Right cardiac atrium (tissue), 5 donors: ENCODE results near the gene HPS4. TPM values are rescaled to one million over a fixed set of nuclear protein-coding genes. Genes with fewer than 3 reads are reported as not detected.

Source experiments
- ATAC-seq, 2 donors: fragments of 200-7000 bp; cut with Tn5 transposase; one replicate each; pipeline versions ENCODE4 v1.8.0 to v1.9.1; 2020; ENCODE audit warnings: moderate library complexity in 2 of 2, mild to moderate bottlenecking in 1 of 2
- DNase-seq, 3 donors: peaks; one replicate each; pipeline ENCODE4 v3.0.0-alpha.2; 2020
- H3K27ac ChIP-seq: one replicate; pipeline ENCODE4 v1.5.1; 2013; ENCODE audit warnings: mild to moderate bottlenecking, low read length, control low read depth, moderate library complexity
- H3K27me3 ChIP-seq: one replicate; pipeline ENCODE4 v1.6.1; 2013; ENCODE audit not compliant: control insufficient read depth, insufficient read depth
- H3K4me1 ChIP-seq: one replicate; pipeline ENCODE4 v1.6.1; 2013; ENCODE audit warnings: low read length; ENCODE audit not compliant: control insufficient read depth, insufficient read depth
- H3K4me3 ChIP-seq: one replicate; pipeline ENCODE4 v1.5.1; 2013; ENCODE audit warnings: low read length, control low read depth
- H3K9me3 ChIP-seq: one replicate; pipeline ENCODE4 v1.6.1; 2013; ENCODE audit warnings: low read length; ENCODE audit not compliant: control insufficient read depth
- WGBS: extraction: QIAGEN DNeasy Blood & Tissue Kit; methylation state at CpG from one replicate; pipeline ENCODE4 v1.1.7; 2013; 5-methylcytosine and 5-hydroxymethylcytosine counted together
- intact Hi-C, 4 donors: fragments of 100-400 bp; cut with DNase I; formaldehyde crosslinking; loops; one replicate each; pipeline versions ENCODE4 v1.11.0 to v1.14.0; 2022 to 2023
- polyA plus RNA-seq: library from polyadenylated mRNA; stranded (reverse); fragments of 200-250 nt; gene quantifications from one replicate; pipeline ENCODE4 v1.2.3, GENCODE V29; 2013
- total RNA-seq, 4 donors: library from RNA; stranded (reverse); fragmentation: NEBNext Ultra II Directional; extraction: Animal tissue kit (Norgen Biotek cat#: 25700); gene quantifications; one replicate each; pipeline ENCODE4 v1.2.1, GENCODE V29; 2021
- donor health status: healthy with polysubstance abuse.
- donor health status: DM: no; HTN: yes; CAD: no.
- donor health status: DM: no; HTN: no; CAD: no.
- donor health status: DM: no; HTN: yes; CAD: no; lungs with severe emphysema.
- donor health status: DM: yes; HTN: yes; CAD: no.

Gene HPS4
- total and polyA plus RNA-seq, 5 donors = 7.4 to 14.0 (median 12.0) TPM

DNA sequence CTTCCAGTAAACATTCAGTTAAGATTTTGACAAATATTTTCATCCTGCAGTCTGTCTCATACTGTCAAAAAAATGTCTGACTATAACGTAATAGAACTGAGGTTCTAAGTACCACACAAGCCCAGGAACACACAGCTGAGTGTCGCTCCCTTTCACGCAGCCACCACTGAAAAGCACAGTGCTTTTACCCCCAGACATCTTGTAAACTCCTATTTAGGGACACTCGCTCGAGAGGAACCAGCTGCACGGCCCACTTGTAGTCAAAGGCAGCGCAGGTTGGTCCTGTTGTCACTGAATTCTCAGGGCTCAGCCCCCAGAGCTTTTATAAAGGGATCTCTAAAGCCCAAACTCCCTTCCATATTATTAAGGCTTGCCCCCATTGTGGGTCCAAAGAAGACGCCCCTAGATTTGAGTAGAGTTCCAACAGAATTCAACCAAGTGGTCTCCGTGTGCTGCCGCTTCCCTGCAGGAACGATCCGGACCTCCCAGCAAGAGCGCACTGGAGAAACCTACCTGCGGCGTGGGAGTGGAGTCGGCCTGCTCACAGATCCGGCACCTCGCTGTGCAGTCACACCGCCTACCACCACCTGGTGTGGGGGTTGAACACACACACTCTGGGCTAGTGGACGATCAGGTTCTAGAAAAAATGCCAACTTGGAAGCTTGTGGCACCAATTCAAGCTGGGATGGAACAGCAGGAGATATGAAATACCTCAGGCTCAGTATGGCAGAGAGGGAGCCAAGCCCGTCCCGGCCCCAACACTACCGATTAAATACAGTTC is 31.2 kb downstream of the HPS4 start:
- intact Hi-C loops = no loop called here
- WGBS = 94% methylated on average over 23 of the region's 23 CpGs
- no peak overlapping the region for H3K4me3 ChIP-seq

DNA sequence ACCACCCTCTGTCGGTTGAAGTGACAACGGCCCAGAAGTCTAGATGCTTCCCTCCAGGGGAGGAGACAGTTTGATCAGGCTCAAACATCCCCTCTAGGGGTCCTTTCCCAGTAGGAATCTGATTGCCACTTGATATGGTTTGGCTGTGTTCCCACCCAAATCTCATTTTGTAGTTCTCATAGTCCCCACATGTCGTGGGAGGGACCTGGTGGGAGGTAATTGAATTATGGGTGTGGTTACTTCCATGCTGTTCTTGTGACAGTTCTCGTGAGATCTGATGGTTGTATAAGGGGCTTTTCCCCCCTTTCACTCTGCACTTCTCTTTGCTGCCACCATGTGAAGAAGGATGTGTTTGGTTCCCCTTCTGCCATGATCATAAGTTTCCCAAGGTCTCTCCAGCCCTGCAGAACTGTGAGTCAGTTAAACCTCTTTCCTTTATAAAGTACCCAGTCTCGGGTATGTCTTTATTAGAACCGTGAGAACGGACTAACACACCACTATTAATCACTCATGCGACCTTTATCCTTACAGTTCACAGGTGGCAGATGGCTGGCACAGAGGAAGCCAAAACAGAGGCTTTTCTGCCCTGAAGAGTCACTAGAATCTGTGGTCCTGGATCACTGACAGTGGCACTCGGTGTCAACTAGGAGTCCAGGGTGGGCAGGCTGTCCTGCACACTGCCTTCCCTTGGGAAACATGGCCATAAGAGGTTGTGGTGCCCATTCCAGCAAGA is 33.0 kb downstream of the HPS4 start:
- ATAC-seq = no peak

More for the DNA sequence above, 31.2 kb downstream of the HPS4 start:
- H3K27ac ChIP-seq = no peak overlapping the region
- no peaks in the 10 kb centered on the region for H3K27me3 ChIP-seq
- DNase-seq = no peak
- ATAC-seq = no peak
- H3K9me3 ChIP-seq = no peaks in the 10 kb centered on the region
- H3K4me1 ChIP-seq = no peaks in the 10 kb centered on the region

DNA sequence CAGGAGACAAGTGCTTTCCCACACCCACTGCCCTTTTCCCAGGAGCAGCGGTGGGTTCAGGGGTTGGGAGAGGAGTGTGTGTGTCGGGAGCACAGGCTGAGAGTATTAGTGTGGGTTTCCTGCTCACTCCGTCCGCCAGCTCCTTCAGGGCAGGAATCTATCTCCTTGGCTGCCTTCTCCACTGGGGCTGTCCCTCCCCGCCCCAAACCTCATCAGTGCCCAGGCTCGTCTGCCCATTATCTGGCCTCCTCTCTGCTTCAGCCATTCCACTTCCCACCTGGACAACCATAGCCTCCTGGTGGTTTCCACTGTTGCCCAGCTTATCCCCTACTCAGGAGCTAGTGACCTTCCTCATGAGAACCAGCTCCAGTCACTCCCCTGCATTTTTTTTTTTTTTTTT is 34.6 kb downstream of the HPS4 start:
- no peak for DNase-seq
- H3K4me1 ChIP-seq = peaks cover 1% of the 10 kb centered on the region
- no peak overlapping the region for H3K27ac ChIP-seq
- ATAC-seq = peak in 1 of 2 donors; percentile 13
- H3K9me3 ChIP-seq = no peaks in the 10 kb centered on the region
- H3K4me3 ChIP-seq = no peak overlapping the region
- 42% methylated on average over 6 of the region's 6 CpGs for WGBS
- no peaks in the 10 kb centered on the region for H3K27me3 ChIP-seq
- intact Hi-C loops = no loop called here

More for the DNA sequence above, 33.0 kb downstream of the HPS4 start:
- H3K27me3 ChIP-seq = no peaks in the 10 kb centered on the region
- no peaks in the 10 kb centered on the region for H3K9me3 ChIP-seq
- H3K4me3 ChIP-seq = no peak overlapping the region
- H3K4me1 ChIP-seq = no peaks in the 10 kb centered on the region
- DNase-seq = no peak
- intact Hi-C loops = no loop called here
- 81% methylated on average over 9 of the region's 9 CpGs for WGBS
- no peak overlapping the region for H3K27ac ChIP-seq

DNA sequence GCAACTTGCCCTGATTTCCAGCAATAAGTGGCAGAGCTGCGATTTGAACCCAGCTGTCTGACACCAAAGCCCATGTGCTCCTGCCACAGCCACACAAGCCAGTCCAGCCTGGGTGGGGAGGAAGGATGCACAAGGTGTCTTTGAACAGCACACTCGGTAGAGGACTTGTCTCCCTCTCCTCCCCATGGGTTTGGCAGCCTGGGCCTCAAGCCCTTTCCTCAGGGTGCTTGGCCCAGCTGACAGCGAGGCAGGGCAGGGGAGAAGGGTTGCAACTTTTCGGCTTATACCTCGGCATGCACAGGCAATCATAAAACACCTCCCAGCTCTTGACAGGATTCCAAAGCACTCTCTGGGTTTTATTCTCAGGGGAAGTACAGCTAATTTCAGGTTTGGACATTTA is 35.2 kb downstream of the HPS4 start:
- ATAC-seq (no peak), DNase-seq (no peak)
- H3K9me3 ChIP-seq = no peaks in the 10 kb centered on the region
- no peak overlapping the region for H3K27ac ChIP-seq
- peaks cover 1% of the 10 kb centered on the region for H3K4me1 ChIP-seq
- intact Hi-C loops = no loop called here
- no peak overlapping the region for H3K4me3 ChIP-seq
- 41% methylated on average over 5 of the region's 5 CpGs for WGBS
- no peaks in the 10 kb centered on the region for H3K27me3 ChIP-seq

DNA sequence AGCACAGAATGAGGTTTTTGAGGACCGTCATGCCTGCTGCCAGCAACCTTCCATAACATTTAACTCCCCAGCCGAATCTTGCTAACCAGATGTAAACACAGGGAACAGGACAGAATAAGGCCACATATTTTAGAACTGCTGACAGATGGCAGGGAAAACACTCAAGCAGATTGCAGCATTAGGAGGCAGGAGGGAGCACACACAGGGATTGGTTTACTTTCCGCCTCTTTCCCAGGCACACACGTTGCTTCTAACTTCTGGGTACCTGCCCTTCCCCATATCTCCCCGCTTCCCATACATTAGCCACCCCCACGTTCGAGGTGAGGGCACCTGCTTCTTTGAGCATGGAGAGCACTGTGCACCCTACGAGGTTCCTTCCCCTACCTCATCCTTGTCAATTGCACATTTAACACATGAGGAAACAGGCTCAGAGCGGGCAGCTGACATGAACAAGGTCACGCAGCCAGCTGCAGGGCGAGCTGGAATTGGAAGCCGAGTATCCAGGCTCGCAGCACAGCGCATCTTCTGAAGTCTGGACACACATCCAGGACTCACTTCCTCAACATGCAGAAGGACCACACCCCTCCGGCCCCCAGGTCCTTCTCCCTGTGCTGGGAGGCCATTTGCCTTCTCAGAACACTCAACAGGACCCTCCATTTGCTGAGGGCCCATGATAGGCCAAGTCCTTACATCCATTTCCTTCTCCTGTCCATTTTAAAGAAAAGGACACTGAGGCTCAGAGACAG is 35.8 kb downstream of the HPS4 start:
- 75% methylated on average over 15 of the region's 15 CpGs for WGBS
- Histone ChIP-seq H3K27me3 (no peaks in the 10 kb centered on the region), H3K4me1 (peaks cover 1% of the 10 kb centered on the region), H3K4me3 (no peak overlapping the region), H3K9me3 (no peaks in the 10 kb centered on the region), H3K27ac (no peak overlapping the region)
- intact Hi-C loops = no loop called here
- DNase-seq (no peak), ATAC-seq (no peak)

DNA sequence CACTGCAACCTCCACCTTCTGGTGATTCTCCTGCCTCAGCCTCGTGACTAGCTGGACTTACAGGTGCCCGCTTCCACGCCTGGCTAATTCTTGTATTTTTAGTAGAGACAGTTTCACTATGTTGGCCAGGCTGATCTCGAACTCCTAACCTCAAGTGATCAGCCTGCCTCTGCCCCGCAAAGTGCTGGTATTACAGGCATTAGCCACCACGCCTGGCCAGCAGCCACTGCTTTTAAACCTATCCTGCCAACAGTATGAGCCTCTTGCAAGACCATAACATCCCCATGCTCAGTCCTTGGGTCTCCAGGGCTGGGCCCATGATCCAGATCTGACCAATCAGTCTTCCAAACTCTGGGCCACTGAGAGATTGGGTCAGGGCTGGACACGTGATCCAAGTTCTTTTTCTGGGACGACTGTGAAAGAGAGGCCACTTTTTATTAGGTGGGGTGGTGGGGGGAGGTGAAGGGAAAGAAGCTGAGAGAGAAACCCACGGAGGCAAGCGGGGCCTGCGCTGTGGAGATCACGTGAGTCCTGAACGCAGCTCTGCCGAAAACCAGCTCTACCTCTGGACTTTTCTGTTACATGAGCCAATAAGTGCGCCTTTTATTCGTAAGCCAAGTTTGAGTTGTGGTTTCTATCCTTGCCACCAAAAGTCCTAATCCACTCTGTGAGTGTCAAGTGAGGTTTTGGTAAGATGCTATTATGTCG is 36.6 kb downstream of the HPS4 start:
- DNase-seq = no peak
- WGBS = 86% methylated on average over 17 of the region's 17 CpGs
- intact Hi-C loops = no loop called here
- Histone ChIP-seq H3K27me3 (no peaks in the 10 kb centered on the region), H3K4me3 (no peak overlapping the region), H3K9me3 (no peaks in the 10 kb centered on the region), H3K27ac (no peak overlapping the region), H3K4me1 (peaks cover 1% of the 10 kb centered on the region)
- no peak for ATAC-seq

DNA sequence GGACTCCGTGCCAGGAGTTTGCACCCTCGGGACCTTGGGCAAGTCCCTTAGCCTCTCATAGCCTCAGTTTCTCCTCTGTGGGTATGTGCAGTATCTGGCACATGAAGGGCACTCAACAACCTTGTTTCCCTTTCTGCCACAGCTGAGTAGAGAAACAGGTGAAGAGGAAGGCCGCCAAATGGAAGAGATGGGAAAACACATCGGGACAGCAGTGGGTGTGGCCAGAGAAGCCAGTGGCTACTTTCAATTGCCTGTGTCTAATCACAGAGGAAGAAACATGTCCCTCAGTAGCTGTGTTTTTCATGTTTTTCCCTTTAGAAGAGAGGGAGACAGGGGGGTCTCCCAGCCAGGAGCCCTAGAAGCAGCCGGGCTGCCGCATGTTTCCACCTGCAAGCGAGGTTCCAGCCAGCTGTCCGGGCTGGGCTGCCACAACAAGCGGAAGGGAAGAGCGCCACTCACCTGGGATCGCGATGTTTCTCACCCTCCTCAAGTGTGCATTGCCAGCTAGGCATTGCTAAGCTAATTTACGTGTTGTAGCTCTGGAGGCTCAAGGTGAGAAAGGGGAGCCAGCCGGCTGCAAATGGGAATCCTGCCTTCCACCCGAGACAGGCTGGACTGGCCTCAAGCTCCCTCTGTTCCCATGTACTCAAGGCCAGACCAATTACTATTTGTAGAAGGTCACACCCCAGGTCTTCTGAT is 37.9 kb downstream of the HPS4 start:
- DNase-seq (no peak), ATAC-seq (no peak)
- Histone ChIP-seq H3K9me3 (no peaks in the 10 kb centered on the region), H3K27ac (no peak overlapping the region), H3K4me1 (peaks cover 1% of the 10 kb centered on the region), H3K27me3 (no peaks in the 10 kb centered on the region), H3K4me3 (no peak overlapping the region)
- WGBS = 80% methylated on average over 15 of the region's 15 CpGs
- intact Hi-C loops = no loop called here

DNA sequence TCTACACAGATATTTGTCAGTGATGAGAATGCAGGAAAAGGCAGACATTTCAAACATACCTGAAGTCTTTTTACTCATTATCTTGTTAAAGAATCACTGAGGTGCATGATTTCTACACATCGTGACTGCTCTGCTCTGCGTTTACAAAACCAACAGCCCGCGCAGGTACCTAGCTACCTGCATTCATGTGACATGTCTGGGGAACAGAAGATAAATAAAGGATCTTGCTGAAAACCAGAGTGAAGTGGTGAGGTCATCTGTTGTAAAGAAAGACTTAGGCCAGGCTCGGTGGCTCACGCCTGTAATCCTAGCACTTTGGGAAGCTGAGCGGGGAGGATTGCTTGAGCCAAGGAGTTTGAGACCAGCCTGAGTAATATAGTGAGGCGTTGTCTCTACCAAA is 38.8 kb downstream of the HPS4 start:
- Histone ChIP-seq H3K27ac (no peak overlapping the region), H3K4me1 (peaks cover 1% of the 10 kb centered on the region), H3K27me3 (no peaks in the 10 kb centered on the region), H3K9me3 (no peaks in the 10 kb centered on the region), H3K4me3 (no peak overlapping the region)
- WGBS = 93% methylated on average over 8 of the region's 8 CpGs
- intact Hi-C loops = no loop called here
- DNase-seq = no peak
- no peak for ATAC-seq

DNA sequence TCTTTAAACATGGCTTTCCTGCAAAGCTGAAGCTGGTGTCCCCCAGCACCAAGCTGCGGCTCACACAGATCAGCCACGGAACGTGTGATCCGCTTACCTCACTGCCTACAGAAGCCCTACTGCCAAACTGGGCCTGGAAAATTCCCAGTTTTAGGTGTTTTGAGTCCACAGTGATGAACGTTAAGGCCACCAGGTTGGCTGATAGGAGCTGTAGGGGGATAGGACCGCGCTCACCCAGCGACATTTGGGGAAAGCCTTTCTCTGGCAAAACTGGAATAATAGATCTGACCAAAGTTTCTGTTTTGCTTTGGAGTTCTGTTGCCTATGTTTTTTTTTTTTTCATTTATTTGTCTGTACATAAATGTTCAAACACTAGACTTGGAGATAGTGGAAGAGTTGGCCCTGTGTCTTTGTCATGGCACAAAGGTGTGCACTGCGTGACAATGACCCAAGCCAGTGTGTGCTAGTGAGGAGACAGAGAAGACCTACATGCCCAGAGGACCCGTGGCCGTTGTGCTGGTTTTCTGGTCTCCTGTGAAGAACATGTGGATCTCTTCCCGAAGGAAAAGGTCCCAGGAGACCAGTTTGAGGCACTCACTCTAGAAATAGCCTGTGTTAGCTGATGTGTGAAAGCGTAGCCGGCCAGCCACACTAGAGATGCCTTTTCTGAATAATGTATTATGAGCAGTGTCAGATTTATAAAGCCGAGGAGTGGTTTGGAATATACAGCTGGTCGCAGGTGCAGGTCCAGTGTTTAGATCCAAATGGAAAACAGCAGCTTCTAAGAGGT is 39.5 kb downstream of the HPS4 start:
- H3K4me3 ChIP-seq = no peak overlapping the region
- DNase-seq = no peak
- H3K27ac ChIP-seq = no peak overlapping the region
- 76% methylated on average over 16 of the region's 16 CpGs for WGBS
- peaks cover 1% of the 10 kb centered on the region for H3K4me1 ChIP-seq
- no peaks in the 10 kb centered on the region for H3K27me3 ChIP-seq
- intact Hi-C loops = no loop called here
- H3K9me3 ChIP-seq = no peaks in the 10 kb centered on the region
- no peak for ATAC-seq
